Trophoblast cell (in vitro differentiated cells and primary cell): ENCODE data around the gene WWTR1.
A peak's percentile ranks its signal among the peaks of the same experiment; 100 is the strongest.

Experiments
- DNase-seq, 2 donors: peaks; one replicate each; pipeline ENCODE4 v3.0.0-alpha.2; 2016
- H2AFZ ChIP-seq: 2 replicates; pipeline ENCODE4 v1.6.1; 2013; ENCODE audit warnings: low read length, moderate library complexity, mild to moderate bottlenecking; ENCODE audit not compliant: insufficient read depth, poor library complexity
- H2AK5ac ChIP-seq: 2 replicates; pipeline ENCODE4 v1.6.1; 2013; ENCODE audit warnings: mild to moderate bottlenecking, low read length
- H2BK120ac ChIP-seq: 2 replicates; pipeline ENCODE4 v1.6.1; 2013; ENCODE audit warnings: low read length, mild to moderate bottlenecking, moderate library complexity; ENCODE audit not compliant: insufficient read depth, poor library complexity
- H2BK12ac ChIP-seq: 2 replicates; pipeline ENCODE4 v1.6.1; 2013; ENCODE audit warnings: mild to moderate bottlenecking, low read length, moderate library complexity
- H2BK5ac ChIP-seq: 2 replicates; pipeline ENCODE4 v1.6.1; 2013; ENCODE audit warnings: low read length, low read depth, moderate library complexity, mild to moderate bottlenecking; ENCODE audit not compliant: poor library complexity
- H3K14ac ChIP-seq: 2 replicates; pipeline ENCODE4 v1.6.1; 2013; ENCODE audit warnings: mild to moderate bottlenecking, low read length
- H3K18ac ChIP-seq: 2 replicates; pipeline ENCODE4 v1.6.1; 2013; ENCODE audit warnings: mild to moderate bottlenecking, low read length
- H3K23ac ChIP-seq: 2 replicates; pipeline ENCODE4 v1.6.1; 2013; ENCODE audit warnings: low read length
- H3K27ac ChIP-seq: 2 replicates; pipeline ENCODE4 v1.5.1; 2013; ENCODE audit warnings: low read depth, mild to moderate bottlenecking, inconsistent platforms, low read length, moderate library complexity
- H3K27me3 ChIP-seq: 2 replicates; pipeline ENCODE4 v1.6.1; 2013; ENCODE audit warnings: inconsistent platforms, mild to moderate bottlenecking, low read length, moderate library complexity; ENCODE audit not compliant: insufficient read depth
- H3K36me3 ChIP-seq, 2 experiments: 1 replicate in 1 of 2; 2 replicates in 1 of 2; pipeline ENCODE4 v1.6.1; 2013; ENCODE audit warnings: low read length in 2 of 2, mild to moderate bottlenecking in 2 of 2, moderate library complexity in 1 of 2; ENCODE audit not compliant: insufficient read depth in 2 of 2, control insufficient read depth in 1 of 2
- H3K4ac ChIP-seq: 2 replicates; pipeline ENCODE4 v1.6.1; 2013; ENCODE audit warnings: low read depth, mild to moderate bottlenecking, low read length, moderate library complexity
- H3K4me1 ChIP-seq, 2 experiments: 1 replicate in 1 of 2; 2 replicates in 1 of 2; pipeline ENCODE4 v1.6.1; 2013; ENCODE audit warnings: low read length in 2 of 2, mild to moderate bottlenecking in 2 of 2, moderate library complexity in 1 of 2; ENCODE audit not compliant: insufficient read depth in 2 of 2, control insufficient read depth in 1 of 2
- H3K4me2 ChIP-seq: 2 replicates; pipeline ENCODE4 v1.6.1; 2013; ENCODE audit warnings: inconsistent platforms, mild to moderate bottlenecking, low read length, moderate library complexity
- H3K4me3 ChIP-seq: 2 replicates; pipeline ENCODE4 v1.5.1; 2013; ENCODE audit warnings: mild to moderate bottlenecking, low read depth, low read length, inconsistent platforms
- H3K79me1 ChIP-seq: one replicate; pipeline ENCODE4 v1.6.1; 2013; ENCODE audit warnings: low read length
- H3K79me2 ChIP-seq: 2 replicates; pipeline ENCODE4 v1.6.1; 2013; ENCODE audit warnings: low read length, mild to moderate bottlenecking; ENCODE audit not compliant: control insufficient read depth, insufficient read depth, poor library complexity
- H3K9ac ChIP-seq: 2 replicates; pipeline ENCODE4 v1.6.1; 2013; ENCODE audit warnings: mild to moderate bottlenecking, low read length
- H3K9me3 ChIP-seq: 2 replicates; pipeline ENCODE4 v1.6.1; 2013; ENCODE audit warnings: low read depth, mild to moderate bottlenecking, control low read depth, inconsistent platforms, low read length; ENCODE audit not compliant: insufficient read depth
- H4K12ac ChIP-seq: 2 replicates; pipeline ENCODE4 v1.6.1; 2013; ENCODE audit warnings: low read depth, mild to moderate bottlenecking, low read length, moderate library complexity
- H4K8ac ChIP-seq: 2 replicates; pipeline ENCODE4 v1.6.1; 2013; ENCODE audit warnings: low read depth, mild to moderate bottlenecking, low read length, moderate library complexity
- H4K91ac ChIP-seq: one replicate; pipeline ENCODE4 v1.6.1; 2013; ENCODE audit warnings: low read depth, mild to moderate bottlenecking, low read length, moderate library complexity
- WGBS: extraction: QIAGEN DNeasy Blood & Tissue Kit; methylation state at CpG from one replicate; pipeline ENCODE4 v1.1.7; 2013; ENCODE audit warnings: missing lambda C conversion rate; ENCODE audit not compliant: insufficient read length, insufficient coverage; ENCODE audit errors: extremely low coverage; 5-methylcytosine and 5-hydroxymethylcytosine counted together

The WWTR1 gene

DNA sequence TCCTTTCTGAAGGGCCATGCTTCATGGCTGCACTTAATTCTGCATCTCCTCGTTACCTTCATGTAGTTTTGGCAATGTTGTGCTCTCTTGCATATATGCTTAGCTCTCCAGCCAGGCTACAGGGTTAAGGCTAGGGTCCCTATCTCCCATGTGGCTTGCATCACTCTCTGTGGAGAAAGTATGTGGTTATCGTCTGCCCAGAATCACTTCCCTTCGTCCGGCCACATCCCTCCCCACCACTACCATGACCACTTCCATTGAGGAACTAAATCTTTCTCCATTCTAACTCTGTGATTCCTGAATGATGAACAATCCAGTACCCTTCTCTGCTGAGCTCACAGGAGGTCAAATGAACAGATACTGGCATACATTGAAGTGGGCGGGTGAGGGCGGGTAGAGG lies 34.0 kb downstream of the WWTR1 start:
- Histone ChIP-seq H2BK5ac (no peak overlapping the region), H3K4me1 (peaks cover 0 to 3% of the 10 kb centered on the region in 2 experiments), H3K14ac (no peak overlapping the region), H4K8ac (no peak overlapping the region), H2BK120ac (no peak overlapping the region), H3K4ac (peak overlapping the region; percentile 78), H3K23ac (no peak overlapping the region), H3K79me1 (no peaks in the 10 kb centered on the region), H3K18ac (peak overlapping the region; percentile 23), H3K27me3 (no peaks in the 10 kb centered on the region), H3K4me2 (no peak overlapping the region), H4K91ac (no peak overlapping the region), H2BK12ac (no peak overlapping the region), H3K36me3 (peaks cover 8 to 13% of the 10 kb centered on the region in 2 experiments), H4K12ac (no peak overlapping the region), H3K9me3 (no peaks in the 10 kb centered on the region), H2AFZ (peak overlapping the region; percentile 47), H3K9ac (no peak overlapping the region), H3K27ac (no peak overlapping the region), H3K79me2 (peaks cover 15% of the 10 kb centered on the region), H2AK5ac (no peak overlapping the region), H3K4me3 (no peak overlapping the region)
- no peak for DNase-seq
- WGBS = no CpG with 5 or more reads among the region's 6 CpGs

DNA sequence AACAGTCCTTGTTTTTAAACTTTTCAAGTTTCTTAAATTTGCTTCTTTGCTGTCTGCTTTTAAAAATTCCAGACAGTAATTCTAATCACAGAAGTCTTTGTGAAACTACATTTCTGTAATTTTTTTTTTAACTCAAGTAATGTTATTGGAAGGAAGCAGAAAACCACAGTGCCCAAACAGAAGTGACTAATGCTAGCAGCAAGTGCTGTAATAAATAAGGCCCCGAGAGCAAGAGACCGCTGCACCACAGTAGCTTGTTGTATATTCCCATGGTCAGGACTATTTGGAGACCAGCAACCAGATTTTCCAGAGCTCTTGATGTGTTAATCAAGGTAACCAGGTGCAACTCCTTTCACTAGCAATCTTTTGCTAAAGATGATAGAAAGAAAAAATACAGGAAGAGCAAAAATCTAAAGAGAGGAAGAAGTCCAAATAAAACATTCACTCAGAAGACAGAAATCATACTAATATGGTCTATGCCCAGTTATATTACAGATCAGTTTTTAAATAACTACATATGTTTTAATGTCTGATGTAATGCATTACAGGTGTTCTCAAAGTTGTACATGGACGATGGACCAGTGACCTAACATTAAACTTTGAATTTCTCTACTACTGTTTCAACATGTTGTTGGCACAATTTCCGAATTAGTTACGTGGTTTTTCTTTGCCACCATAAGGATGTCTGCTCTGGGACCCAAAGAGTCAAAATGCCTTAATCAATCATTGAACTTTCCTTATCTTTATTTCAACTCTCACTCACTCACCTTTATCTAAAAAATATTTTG lies 36.4 kb downstream of the WWTR1 start:
- Histone ChIP-seq H3K23ac (no peak overlapping the region), H4K12ac (no peak overlapping the region), H3K4ac (no peak overlapping the region), H4K91ac (no peak overlapping the region), H3K4me2 (no peak overlapping the region), H2BK120ac (no peak overlapping the region), H3K18ac (no peak overlapping the region), H2AFZ (no peak overlapping the region), H2BK12ac (no peak overlapping the region), H3K27ac (no peak overlapping the region), H2AK5ac (no peak overlapping the region), H4K8ac (no peak overlapping the region), H3K14ac (no peak overlapping the region), H3K36me3 (peaks cover 5 to 9% of the 10 kb centered on the region in 2 experiments), H3K27me3 (no peaks in the 10 kb centered on the region), H2BK5ac (no peak overlapping the region), H3K4me1 (peaks cover 0 to 5% of the 10 kb centered on the region in 2 experiments), H3K79me1 (no peaks in the 10 kb centered on the region), H3K4me3 (no peak overlapping the region), H3K9me3 (no peaks in the 10 kb centered on the region), H3K9ac (no peak overlapping the region), H3K79me2 (peaks cover 11% of the 10 kb centered on the region)
- no CpG with 5 or more reads among the region's 5 CpGs for WGBS
- DNase-seq = peak in 1 of 2 donors; percentile 18

- Histone ChIP-seq H3K9ac (no peak overlapping the region), H4K8ac (no peak overlapping the region), H3K14ac (no peak overlapping the region)
Observed at GRCh38 chr3:149620291-149621020, 37.4 kb downstream of the WWTR1 start.

GRCh38 chr3:149619136-149619535 lies 38.7 kb downstream of the WWTR1 start:
- no peak overlapping the region for H2AK5ac ChIP-seq
- no peaks in the 10 kb centered on the region for H3K9me3 ChIP-seq
- H3K4me3 ChIP-seq = no peak overlapping the region
- no peaks in the 10 kb centered on the region for H3K27me3 ChIP-seq
- H3K79me2 ChIP-seq = peaks cover 7% of the 10 kb centered on the region
- H4K91ac ChIP-seq = no peak overlapping the region
- H3K27ac ChIP-seq = no peak overlapping the region
- no peak overlapping the region for H4K12ac ChIP-seq
- WGBS = no CpG with 5 or more reads among the region's 4 CpGs
- no peak overlapping the region for H3K9ac ChIP-seq
- H4K8ac ChIP-seq = no peak overlapping the region
- H2BK5ac ChIP-seq = no peak overlapping the region
- H3K23ac ChIP-seq = no peak overlapping the region
- no peak overlapping the region for H2BK120ac ChIP-seq
- no peaks in the 10 kb centered on the region for H3K79me1 ChIP-seq
- H2BK12ac ChIP-seq = no peak overlapping the region
- no peak overlapping the region for H3K18ac ChIP-seq
- peak overlapping the region; percentile 20 for H3K4ac ChIP-seq
- DNase-seq = peak in 1 of 2 donors; percentile 34
- peaks cover 0 to 5% of the 10 kb centered on the region in 2 experiments for H3K4me1 ChIP-seq
- H2AFZ ChIP-seq = no peak overlapping the region
- H3K36me3 ChIP-seq = peaks cover 2 to 9% of the 10 kb centered on the region in 2 experiments
- H3K4me2 ChIP-seq = no peak overlapping the region
- H3K14ac ChIP-seq = no peak overlapping the region

More at GRCh38 chr3:149620291-149621020, 37.4 kb downstream of the WWTR1 start:
- H3K18ac ChIP-seq = no peak overlapping the region
- H4K12ac ChIP-seq = no peak overlapping the region
- no peak overlapping the region for H4K91ac ChIP-seq
- DNase-seq = peak in 1 of 2 donors; percentile 24
- H3K27me3 ChIP-seq = no peaks in the 10 kb centered on the region
- H3K4me3 ChIP-seq = no peak overlapping the region
- H3K36me3 ChIP-seq = peaks cover 5 to 9% of the 10 kb centered on the region in 2 experiments
- no peak overlapping the region for H3K23ac ChIP-seq
- peaks cover 9% of the 10 kb centered on the region for H3K79me2 ChIP-seq
- H3K4me2 ChIP-seq = no peak overlapping the region
- no peak overlapping the region for H3K27ac ChIP-seq
- no peak overlapping the region for H2BK120ac ChIP-seq
- H2AFZ ChIP-seq = no peak overlapping the region
- no peaks in the 10 kb centered on the region for H3K79me1 ChIP-seq
- H2BK12ac ChIP-seq = no peak overlapping the region
- H3K9me3 ChIP-seq = no peaks in the 10 kb centered on the region
- H3K4me1 ChIP-seq = peaks cover 0 to 5% of the 10 kb centered on the region in 2 experiments
- H3K4ac ChIP-seq = peak overlapping the region; percentile 10
- whole genome bisulfite sequencing = no CpG with 5 or more reads among the region's 1 CpG
- no peak overlapping the region for H2AK5ac ChIP-seq
- H2BK5ac ChIP-seq = no peak overlapping the region
